ENCODE data around the gene PRDM5.

The PRDM5 gene

GRCh38 chr4:120683897-120684540 lies 238.5 kb downstream of the PRDM5 start:
- DNase-seq = peak; percentile 2 to 56 (median 31)
- Histone ChIP-seq H3K27ac (ENCODE audit: insufficient read depth in 1 of 2, low read depth in 1 of 2, low read length in 2 of 2, poor library complexity in 1 of 2, severe bottlenecking in 2 of 2) (no peak overlapping the region), H3K36me3 (ENCODE audit: control insufficient read depth in 4 of 4, insufficient read depth in 4 of 4, low read length in 3 of 4) (no peaks in the 10 kb centered on the region), H3K27me3 (replicated peaks in 2 of 5; ENCODE audit: control insufficient read depth in 4 of 5, insufficient read depth in 5 of 5, low read length in 4 of 5) (no peaks in the 10 kb centered on the region), H3K9me3 (ENCODE audit: control extremely low read depth in 1 of 5, control insufficient read depth in 4 of 5, insufficient read depth in 2 of 5, low read depth in 1 of 5, low read length in 4 of 5) (no peaks in the 10 kb centered on the region), H3K4me1 (ENCODE audit: control extremely low read depth in 1 of 4, control insufficient read depth in 4 of 4, insufficient read depth in 4 of 4, low read length in 3 of 4) (no peaks in the 10 kb centered on the region), H3K4me3 (ENCODE audit: control insufficient read depth in 1 of 7, extremely low read depth in 1 of 7, insufficient read depth in 4 of 7, low read depth in 2 of 7, low read length in 6 of 7) (no peak overlapping the region)
- 35% methylated on average over 2 of the region's 6 CpGs for WGBS (ENCODE audit: insufficient coverage)
- CTCF ChIA-PET = interaction anchor here (1.8 kb wide), 1 partner anchor 11 kb away, joined by 4 read pairs; no protein-coding TSS in a partner anchor
- POLR2A ChIA-PET = no interaction called here

- CTCF ChIA-PET = interaction anchor here (1.8 kb wide), 1 partner anchor 10 kb away, joined by 4 read pairs; no protein-coding TSS in a partner anchor
- POLR2A ChIA-PET = no interaction called here
- Histone ChIP-seq H3K4me3 (ENCODE audit: control insufficient read depth in 1 of 7, extremely low read depth in 1 of 7, insufficient read depth in 4 of 7, low read depth in 2 of 7, low read length in 6 of 7) (no peak overlapping the region), H3K4me1 (ENCODE audit: control extremely low read depth in 1 of 4, control insufficient read depth in 4 of 4, insufficient read depth in 4 of 4, low read length in 3 of 4) (no peaks in the 10 kb centered on the region), H3K27ac (ENCODE audit: insufficient read depth in 1 of 2, low read depth in 1 of 2, low read length in 2 of 2, poor library complexity in 1 of 2, severe bottlenecking in 2 of 2) (no peak overlapping the region), H3K36me3 (ENCODE audit: control insufficient read depth in 4 of 4, insufficient read depth in 4 of 4, low read length in 3 of 4) (no peaks in the 10 kb centered on the region), H3K27me3 (replicated peaks in 2 of 5; ENCODE audit: control insufficient read depth in 4 of 5, insufficient read depth in 5 of 5, low read length in 4 of 5) (no peaks in the 10 kb centered on the region), H3K9me3 (ENCODE audit: control extremely low read depth in 1 of 5, control insufficient read depth in 4 of 5, insufficient read depth in 2 of 5, low read depth in 1 of 5, low read length in 4 of 5) (no peaks in the 10 kb centered on the region)
- 100% methylated on average over 2 of the region's 3 CpGs for WGBS (ENCODE audit: insufficient coverage)
- no peak for DNase-seq
Observed at GRCh38 chr4:120682981-120683380, 239.5 kb downstream of the PRDM5 start.

- CTCF ChIA-PET = no interaction called here
- H3K9me3 ChIP-seq (ENCODE audit: control extremely low read depth in 1 of 5, control insufficient read depth in 4 of 5, insufficient read depth in 2 of 5, low read depth in 1 of 5, low read length in 4 of 5) = peaks cover 0 to 5% (median 0%) of the 10 kb centered on the region in 5 experiments
- POLR2A ChIA-PET = no interaction called here
- H3K4me1 ChIP-seq (ENCODE audit: control extremely low read depth in 1 of 4, control insufficient read depth in 4 of 4, insufficient read depth in 4 of 4, low read length in 3 of 4) = no peaks in the 10 kb centered on the region
- 86% methylated on average over 1 of the region's 3 CpGs for whole genome bisulfite sequencing (ENCODE audit: insufficient coverage)
- no peaks in the 10 kb centered on the region for H3K27me3 ChIP-seq (replicated peaks in 2 of 5; ENCODE audit: control insufficient read depth in 4 of 5, insufficient read depth in 5 of 5, low read length in 4 of 5)
- no peak overlapping the region for H3K4me3 ChIP-seq (ENCODE audit: control insufficient read depth in 1 of 7, extremely low read depth in 1 of 7, insufficient read depth in 4 of 7, low read depth in 2 of 7, low read length in 6 of 7)
- H3K27ac ChIP-seq (ENCODE audit: insufficient read depth in 1 of 2, low read depth in 1 of 2, low read length in 2 of 2, poor library complexity in 1 of 2, severe bottlenecking in 2 of 2) = no peak overlapping the region
- DNase-seq = no peak
- no peaks in the 10 kb centered on the region for H3K36me3 ChIP-seq (ENCODE audit: control insufficient read depth in 4 of 4, insufficient read depth in 4 of 4, low read length in 3 of 4)
Observed at GRCh38 chr4:120680647-120681228, 241.8 kb downstream of the PRDM5 start.

- ChIA-PET CTCF (interaction anchor here (1.4 kb wide), 1 partner anchor 9 kb away, joined by 4 read pairs; no protein-coding TSS in a partner anchor), POLR2A (no interaction called here)
- 100% methylated on average over 2 of the region's 3 CpGs for WGBS (ENCODE audit: insufficient coverage)
Observed at GRCh38 chr4:120673696-120674095, 248.8 kb downstream of the PRDM5 start.

DNA sequence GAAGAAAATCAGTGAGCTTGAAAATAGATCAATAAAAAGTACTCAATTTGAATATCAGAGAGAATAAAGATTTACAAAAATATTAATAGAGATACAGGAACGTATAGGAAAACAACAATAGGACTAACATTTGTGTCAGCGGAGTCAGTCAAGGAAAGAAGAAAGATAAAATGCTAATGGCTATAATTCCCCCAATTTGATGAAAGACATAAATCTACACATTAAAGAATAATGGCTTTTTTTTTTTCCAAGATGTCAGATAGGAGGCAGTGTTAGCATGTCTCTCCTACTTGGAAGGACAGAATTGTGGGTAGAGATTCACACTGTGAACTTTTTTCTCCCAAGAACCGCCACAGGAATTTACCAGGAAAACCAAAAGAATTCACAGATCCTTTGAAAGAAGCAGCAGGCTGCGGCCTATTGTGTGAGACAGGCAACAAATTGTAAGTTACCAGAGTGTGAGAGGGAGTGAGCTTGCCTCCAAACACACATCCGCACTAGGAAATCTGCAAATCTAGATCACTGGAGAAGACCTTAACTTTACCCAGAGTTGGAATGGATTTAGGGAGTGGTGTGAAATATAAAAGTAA lies 249.9 kb downstream of the PRDM5 start:
- H3K9me3 ChIP-seq (ENCODE audit: control extremely low read depth in 1 of 5, control insufficient read depth in 4 of 5, insufficient read depth in 2 of 5, low read depth in 1 of 5, low read length in 4 of 5) = peaks cover 0 to 40% (median 6%) of the 10 kb centered on the region in 5 experiments
- no peak overlapping the region for H3K27ac ChIP-seq (ENCODE audit: insufficient read depth in 1 of 2, low read depth in 1 of 2, low read length in 2 of 2, poor library complexity in 1 of 2, severe bottlenecking in 2 of 2)
- H3K4me1 ChIP-seq (ENCODE audit: control extremely low read depth in 1 of 4, control insufficient read depth in 4 of 4, insufficient read depth in 4 of 4, low read length in 3 of 4) = no peaks in the 10 kb centered on the region
- ChIA-PET CTCF (interaction anchor here (1.4 kb wide), 1 partner anchor 11 kb away, joined by 4 read pairs; no protein-coding TSS in a partner anchor), POLR2A (no interaction called here)
- DNase-seq = no peak
- H3K4me3 ChIP-seq (ENCODE audit: control insufficient read depth in 1 of 7, extremely low read depth in 1 of 7, insufficient read depth in 4 of 7, low read depth in 2 of 7, low read length in 6 of 7) = no peak overlapping the region
- H3K27me3 ChIP-seq (replicated peaks in 2 of 5; ENCODE audit: control insufficient read depth in 4 of 5, insufficient read depth in 5 of 5, low read length in 4 of 5) = no peaks in the 10 kb centered on the region
- WGBS (ENCODE audit: insufficient coverage) = 100% methylated on average over 1 of the region's 5 CpGs
- no peaks in the 10 kb centered on the region for H3K36me3 ChIP-seq (ENCODE audit: control insufficient read depth in 4 of 4, insufficient read depth in 4 of 4, low read length in 3 of 4)

More at GRCh38 chr4:120673696-120674095, 248.8 kb downstream of the PRDM5 start:
- H3K9me3 ChIP-seq (ENCODE audit: control extremely low read depth in 1 of 5, control insufficient read depth in 4 of 5, insufficient read depth in 2 of 5, low read depth in 1 of 5, low read length in 4 of 5) = peaks cover 0 to 40% (median 6%) of the 10 kb centered on the region in 5 experiments
- H3K4me3 ChIP-seq (ENCODE audit: control insufficient read depth in 1 of 7, extremely low read depth in 1 of 7, insufficient read depth in 4 of 7, low read depth in 2 of 7, low read length in 6 of 7) = no peak overlapping the region
- H3K27me3 ChIP-seq (replicated peaks in 2 of 5; ENCODE audit: control insufficient read depth in 4 of 5, insufficient read depth in 5 of 5, low read length in 4 of 5) = no peaks in the 10 kb centered on the region
- H3K27ac ChIP-seq (ENCODE audit: insufficient read depth in 1 of 2, low read depth in 1 of 2, low read length in 2 of 2, poor library complexity in 1 of 2, severe bottlenecking in 2 of 2) = no peak overlapping the region
- H3K4me1 ChIP-seq (ENCODE audit: control extremely low read depth in 1 of 4, control insufficient read depth in 4 of 4, insufficient read depth in 4 of 4, low read length in 3 of 4) = no peaks in the 10 kb centered on the region
- H3K36me3 ChIP-seq (ENCODE audit: control insufficient read depth in 4 of 4, insufficient read depth in 4 of 4, low read length in 3 of 4) = no peaks in the 10 kb centered on the region
- no peak for DNase-seq

GRCh38 chr4:120672076-120672475 lies 250.4 kb downstream of the PRDM5 start:
- ChIA-PET POLR2A (no interaction called here), CTCF (no interaction called here)

DNA sequence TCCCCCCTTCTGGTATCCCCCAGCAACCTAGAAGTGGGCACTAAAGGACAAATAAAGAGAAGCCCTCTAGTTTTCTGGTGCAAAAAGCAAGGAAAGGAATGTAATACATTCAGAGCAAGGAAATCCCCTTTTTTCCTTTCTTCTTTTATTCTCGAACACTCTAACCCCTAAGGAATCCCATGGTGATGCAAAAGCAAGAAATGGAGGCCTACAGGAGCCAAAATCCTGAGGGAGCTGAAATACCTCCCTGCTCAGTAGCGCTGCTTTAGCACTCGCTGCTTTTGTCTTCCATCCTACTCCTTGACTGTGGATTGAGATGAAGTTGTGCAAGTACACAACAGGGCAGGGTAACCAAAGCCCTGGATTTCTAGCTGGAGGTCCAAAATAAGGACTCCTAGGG lies 251.0 kb downstream of the PRDM5 start:
- Histone ChIP-seq H3K27me3 (replicated peaks in 2 of 5; ENCODE audit: control insufficient read depth in 4 of 5, insufficient read depth in 5 of 5, low read length in 4 of 5) (no peaks in the 10 kb centered on the region), H3K36me3 (ENCODE audit: control insufficient read depth in 4 of 4, insufficient read depth in 4 of 4, low read length in 3 of 4) (no peaks in the 10 kb centered on the region), H3K9me3 (ENCODE audit: control extremely low read depth in 1 of 5, control insufficient read depth in 4 of 5, insufficient read depth in 2 of 5, low read depth in 1 of 5, low read length in 4 of 5) (peaks cover 0 to 40% (median 6%) of the 10 kb centered on the region in 5 experiments), H3K4me1 (ENCODE audit: control extremely low read depth in 1 of 4, control insufficient read depth in 4 of 4, insufficient read depth in 4 of 4, low read length in 3 of 4) (no peaks in the 10 kb centered on the region), H3K27ac (ENCODE audit: insufficient read depth in 1 of 2, low read depth in 1 of 2, low read length in 2 of 2, poor library complexity in 1 of 2, severe bottlenecking in 2 of 2) (no peak overlapping the region), H3K4me3 (ENCODE audit: control insufficient read depth in 1 of 7, extremely low read depth in 1 of 7, insufficient read depth in 4 of 7, low read depth in 2 of 7, low read length in 6 of 7) (no peak overlapping the region)
- no peak for DNase-seq
- ChIA-PET CTCF (no interaction called here), POLR2A (no interaction called here)
- 100% methylated on average over 2 of the region's 3 CpGs for WGBS (ENCODE audit: insufficient coverage)

More at GRCh38 chr4:120672076-120672475, 250.4 kb downstream of the PRDM5 start:
- no peaks in the 10 kb centered on the region for H3K4me1 ChIP-seq (ENCODE audit: control extremely low read depth in 1 of 4, control insufficient read depth in 4 of 4, insufficient read depth in 4 of 4, low read length in 3 of 4)
- peaks cover 0 to 40% (median 6%) of the 10 kb centered on the region in 5 experiments for H3K9me3 ChIP-seq (ENCODE audit: control extremely low read depth in 1 of 5, control insufficient read depth in 4 of 5, insufficient read depth in 2 of 5, low read depth in 1 of 5, low read length in 4 of 5)
- no peak overlapping the region for H3K27ac ChIP-seq (ENCODE audit: insufficient read depth in 1 of 2, low read depth in 1 of 2, low read length in 2 of 2, poor library complexity in 1 of 2, severe bottlenecking in 2 of 2)
- H3K27me3 ChIP-seq (replicated peaks in 2 of 5; ENCODE audit: control insufficient read depth in 4 of 5, insufficient read depth in 5 of 5, low read length in 4 of 5) = no peaks in the 10 kb centered on the region
- 0% methylated on average over 1 of the region's 1 CpG for WGBS (ENCODE audit: insufficient coverage)
- no peak overlapping the region for H3K4me3 ChIP-seq (ENCODE audit: control insufficient read depth in 1 of 7, extremely low read depth in 1 of 7, insufficient read depth in 4 of 7, low read depth in 2 of 7, low read length in 6 of 7)
- no peak for DNase-seq
- no peaks in the 10 kb centered on the region for H3K36me3 ChIP-seq (ENCODE audit: control insufficient read depth in 4 of 4, insufficient read depth in 4 of 4, low read length in 3 of 4)

Measured in common myeloid progenitor, CD34-positive (primary cell).